Measurements from ENCODE around the gene ATP6V0D1.

- TF ChIP-seq CTCF (IDR thresholded peaks at IDR 0.05) (no peak), EZH2 (IDR thresholded peaks at IDR 0.05; ENCODE audit: borderline replicate concordance, insufficient read depth, low read depth, low read length, poor library complexity, severe bottlenecking) (no peak)
These were observed 16.4 kb downstream of the ATP6V0D1 start for GRCh38 chr16:67464565-67464964.
